ENCODE results near the gene SMC1B.
"Not testable (repeated sequence)": the region's sequence is repeated elsewhere in the genome, so short reads cannot be mapped to it uniquely, and the experiment has no call there.

DNA sequence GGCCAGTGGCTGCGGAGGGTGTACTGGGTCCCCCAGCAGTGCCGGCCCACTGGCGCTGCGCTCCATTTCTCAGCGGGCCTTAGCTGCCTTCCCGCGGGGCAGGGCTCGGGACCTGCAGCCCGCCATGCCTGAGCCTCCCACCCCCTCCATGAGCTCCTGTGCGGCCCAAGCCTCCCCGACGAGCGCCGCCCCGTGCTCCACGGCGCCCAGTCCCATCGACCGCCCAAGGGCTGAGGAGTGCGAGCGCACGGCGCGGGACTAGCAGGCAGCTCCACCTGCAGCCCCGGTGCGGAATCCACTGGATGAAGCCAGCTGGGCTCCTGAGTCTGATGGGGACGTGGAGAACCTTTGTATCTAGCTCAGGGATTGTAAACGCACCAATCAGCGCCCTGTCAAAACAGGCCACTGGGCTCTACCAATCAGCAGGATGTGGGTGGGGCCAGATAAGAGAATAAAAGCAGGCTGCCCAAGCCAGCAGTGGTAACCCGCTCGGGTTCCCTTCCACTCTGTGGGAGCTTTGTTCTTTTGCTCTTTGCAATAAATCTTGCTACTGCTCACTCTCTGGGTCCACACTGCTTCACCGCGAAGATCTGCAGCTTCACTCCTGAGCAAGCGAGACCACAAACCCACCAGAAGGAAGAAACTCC is 23.6 kb upstream of the SMC1B start:
- TF ChIP-seq POLR2A (IDR thresholded peaks at IDR 0.05) = not testable (repeated sequence)
- TF ChIP-seq, protein P1, sequence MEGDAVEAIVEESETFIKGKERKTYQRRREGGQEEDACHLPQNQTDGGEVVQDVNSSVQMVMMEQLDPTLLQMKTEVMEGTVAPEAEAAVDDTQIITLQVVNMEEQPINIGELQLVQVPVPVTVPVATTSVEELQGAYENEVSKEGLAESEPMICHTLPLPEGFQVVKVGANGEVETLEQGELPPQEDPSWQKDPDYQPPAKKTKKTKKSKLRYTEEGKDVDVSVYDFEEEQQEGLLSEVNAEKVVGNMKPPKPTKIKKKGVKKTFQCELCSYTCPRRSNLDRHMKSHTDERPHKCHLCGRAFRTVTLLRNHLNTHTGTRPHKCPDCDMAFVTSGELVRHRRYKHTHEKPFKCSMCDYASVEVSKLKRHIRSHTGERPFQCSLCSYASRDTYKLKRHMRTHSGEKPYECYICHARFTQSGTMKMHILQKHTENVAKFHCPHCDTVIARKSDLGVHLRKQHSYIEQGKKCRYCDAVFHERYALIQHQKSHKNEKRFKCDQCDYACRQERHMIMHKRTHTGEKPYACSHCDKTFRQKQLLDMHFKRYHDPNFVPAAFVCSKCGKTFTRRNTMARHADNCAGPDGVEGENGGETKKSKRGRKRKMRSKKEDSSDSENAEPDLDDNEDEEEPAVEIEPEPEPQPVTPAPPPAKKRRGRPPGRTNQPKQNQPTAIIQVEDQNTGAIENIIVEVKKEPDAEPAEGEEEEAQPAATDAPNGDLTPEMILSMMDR (IDR thresholded peaks at IDR 0.05 in 8 of 11, conservative IDR thresholded peaks at IDR 0.05 in 3 of 11) = not testable (repeated sequence)

Measured in spleen (tissue), 7 donors.